Loucy (cell line): ENCODE results near the gene ARMC5.

Experiments used
- CTCF ChIP-seq: fragments of 200-600 bp; sonication (generic); conservative IDR thresholded peaks from 2 replicates; pipeline ENCODE4 v1.5.1; 2014; ENCODE audit warnings: mild to moderate bottlenecking, antibody characterized with exemption, low read length
- EZH2phosphoT487 ChIP-seq: fragments of 200-600 bp; IDR thresholded peaks from 2 replicates; pipeline ENCODE4 v1.6.1; 2018; ENCODE audit warnings: antibody characterized with exemption, mild to moderate bottlenecking, moderate library complexity, borderline replicate concordance

- TF ChIP-seq CTCF (no peak), EZH2phosphoT487 (no peak)
Observed at GRCh38 chr16:31488468-31489297, 29.4 kb downstream of the ARMC5 start.
